H1 (cell line): ENCODE results near the gene TOP2A. TPM values are rescaled to one million over a fixed set of nuclear protein-coding genes. Genes with fewer than 3 reads are reported as not detected.

ENCODE experiments used
- ATF2 ChIP-seq: IDR thresholded peaks from 2 replicates; pipeline ENCODE4 v1.6.1; 2012; ENCODE audit warnings: low read length, inconsistent platforms
- CBX5 ChIP-seq: fragments of 300-800, 300-1000 bp; sonication (generic); IDR thresholded peaks from 2 replicates; pipeline ENCODE4 v1.7.1; 2016; ENCODE audit warnings: antibody characterized with exemption, low read length, low read depth
- CHD7 ChIP-seq: fragments of 300-600 bp; sonication (generic); IDR thresholded peaks from 2 replicates; pipeline ENCODE4 v1.7.1; 2012; ENCODE audit warnings: low read length, moderate library complexity, mild to moderate bottlenecking, inconsistent platforms; ENCODE audit not compliant: insufficient replicate concordance
- EZH2 ChIP-seq: fragments of 200-600 bp; sonication (generic); IDR thresholded peaks from 2 replicates; pipeline ENCODE4 v1.7.1; 2012; ENCODE audit warnings: low read depth, mild to moderate bottlenecking, moderate library complexity, low read length, inconsistent platforms; ENCODE audit not compliant: severe bottlenecking
- KDM1A ChIP-seq: fragments of 200-600, 300-600 bp; sonication (generic); IDR thresholded peaks from 2 replicates; pipeline ENCODE4 v1.7.1; 2016; ENCODE audit warnings: mild to moderate bottlenecking, low read length, borderline replicate concordance
- NRF1 ChIP-seq: IDR thresholded peaks from 2 replicates; pipeline ENCODE4 v1.6.1; 2011; ENCODE audit warnings: mild to moderate bottlenecking, low read depth, low read length, improper control_type of control experiment
- PHF8 ChIP-seq: fragments of 200-600 bp; sonication (generic); conservative IDR thresholded peaks from 2 replicates; pipeline ENCODE4 v1.7.1; 2012; ENCODE audit warnings: low read depth, mild to moderate bottlenecking, inconsistent platforms, low read length, moderate library complexity
- POLR2AphosphoS5 ChIP-seq: IDR thresholded peaks from 2 replicates; pipeline ENCODE4 v1.6.1; 2011; ENCODE audit warnings: low read depth, low read length
- TAF1 ChIP-seq: IDR thresholded peaks from 2 replicates; pipeline ENCODE4 v1.6.1; 2011; ENCODE audit warnings: mild to moderate bottlenecking, low read depth, low read length
- TAF7 ChIP-seq: optimal IDR thresholded peaks from 2 replicates; pipeline ENCODE3; 2011; ENCODE audit warnings: low read depth, mild to moderate bottlenecking, inconsistent platforms, low read length, moderate library complexity, borderline replicate concordance
- polyA plus RNA-seq, 7 experiments: library from polyadenylated mRNA; depleted of rRNA in 3 of 7; stranded (reverse) in 5 of 7; unstranded in 2 of 7; fragments of >200 nt in 5 of 7; fragments of 200-250 nt in 2 of 7; gene quantifications; 1 replicate in 5 of 7; 2 replicates in 1 of 7; 4 replicates in 1 of 7; pipeline versions ENCODE4 v1.2.1 to v1.2.3, GENCODE V29; 2011 to 2013; ENCODE audit warnings: missing spikeins in 2 of 7, mixed read lengths in 2 of 7
- total RNA-seq: library from RNA; stranded (reverse); fragmentation: NEBNext Ultra II Directional; extraction: Animal tissue kit (Norgen Biotek cat#: 25700); gene quantifications from 2 replicates; pipeline ENCODE4 v1.2.1, GENCODE V29; 2021

Gene TOP2A
- total and polyA plus RNA-seq, 2 of the 8 experiments (the other 6 are each of a cell fraction or from before 2014, with no cell fraction given): 83.1 to 291 TPM

- TF ChIP-seq CHD7 (no peak), ATF2 (no peak), KDM1A (no peak), TAF1 (no peak), NRF1 (no peak), TAF7 (no peak), POLR2AphosphoS5 (no peak), CBX5 (no peak), PHF8 (no peak), EZH2 (no peak)
Measured at GRCh38 chr17:40360091-40360490, 57.6 kb downstream of the TOP2A start (continued).
